KOPT-K1 (cell line): Measurements from ENCODE around the gene DCAF11.
A peak's percentile ranks its signal among the peaks of the same experiment; 100 is the strongest.

Source experiments
- H3K27ac ChIP-seq: fragments of 200-600 bp; sonication (generic); 2 replicates; pipeline ENCODE4 v1.5.1; 2016; ENCODE audit warnings: antibody characterized with exemption, mild to moderate bottlenecking, low read depth, low read length; ENCODE audit not compliant: poor library complexity, severe bottlenecking
- H3K36me3 ChIP-seq: fragments of 200-600 bp; sonication (generic); 2 replicates; pipeline ENCODE4 v1.5.1; 2017; ENCODE audit warnings: antibody characterized with exemption, mild to moderate bottlenecking, low read length, moderate library complexity; ENCODE audit not compliant: insufficient read depth
- H3K9me3 ChIP-seq: fragments of 200-600 bp; sonication (generic); 2 replicates; pipeline ENCODE4 v1.5.1; 2017; ENCODE audit warnings: antibody characterized with exemption, low read length, mild to moderate bottlenecking; ENCODE audit not compliant: insufficient read depth, poor library complexity, severe bottlenecking

Gene DCAF11

GRCh38 chr14:24117179-24117578 lies 2.6 kb downstream of the DCAF11 start:
- H3K9me3 ChIP-seq: no peaks in the 10 kb centered on the region
- no peak overlapping the region for H3K27ac ChIP-seq
- peaks cover 59% of the 10 kb centered on the region for H3K36me3 ChIP-seq

- peaks cover 81% of the 10 kb centered on the region for H3K36me3 ChIP-seq
Measured at GRCh38 chr14:24119691-24120090, 5.1 kb downstream of the DCAF11 start.

DNA sequence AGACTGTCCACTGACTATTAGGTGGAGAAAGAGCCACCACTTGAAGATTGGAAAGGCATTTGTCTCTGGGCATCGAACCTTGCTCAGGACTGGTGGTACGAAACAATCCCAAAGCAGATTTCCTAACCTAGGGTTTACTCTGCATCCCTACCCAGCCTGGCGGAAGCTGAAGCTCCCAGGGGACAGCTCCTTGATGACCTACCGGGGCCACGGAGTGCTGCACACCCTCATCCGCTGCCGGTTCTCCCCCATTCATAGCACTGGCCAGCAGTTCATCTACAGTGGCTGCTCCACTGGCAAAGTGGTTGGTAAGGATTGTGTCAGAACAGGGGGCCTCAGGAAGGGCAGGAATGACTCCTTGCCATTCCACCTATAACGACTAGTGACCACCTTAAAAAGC lies 6.6 kb downstream of the DCAF11 start:
- H3K36me3 ChIP-seq: peaks cover 79% of the 10 kb centered on the region
- no peak overlapping the region for H3K27ac ChIP-seq

More at GRCh38 chr14:24119691-24120090, 5.1 kb downstream of the DCAF11 start:
- no peaks in the 10 kb centered on the region for H3K9me3 ChIP-seq
- H3K27ac ChIP-seq: no peak overlapping the region

DNA sequence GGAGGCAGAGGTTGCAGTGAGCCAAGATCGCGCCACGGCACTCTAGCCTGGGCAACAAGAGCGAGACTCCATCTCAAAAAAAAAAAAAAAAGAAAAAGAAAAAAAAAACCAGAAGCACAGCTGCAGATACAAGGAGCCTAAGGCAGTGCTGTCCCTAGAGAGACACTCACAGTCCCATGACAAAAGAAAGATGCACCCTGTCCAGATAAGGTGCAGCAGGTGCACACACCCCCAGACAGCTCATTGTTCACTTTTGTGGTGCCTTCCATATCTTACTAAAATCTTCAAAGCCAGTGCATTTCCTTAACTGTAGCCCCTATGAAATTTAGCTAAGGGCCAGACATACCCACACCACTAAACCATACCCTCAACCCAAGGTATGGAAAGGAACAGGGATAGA lies 7.8 kb downstream of the DCAF11 start:
- H3K9me3 ChIP-seq: no peaks in the 10 kb centered on the region
- H3K36me3 ChIP-seq: peaks cover 67% of the 10 kb centered on the region
- no peak overlapping the region for H3K27ac ChIP-seq

More for the DNA sequence above, 6.6 kb downstream of the DCAF11 start:
- H3K9me3 ChIP-seq: no peaks in the 10 kb centered on the region

- Histone ChIP-seq H3K9me3 (no peaks in the 10 kb centered on the region), H3K36me3 (peaks cover 62% of the 10 kb centered on the region), H3K27ac (no peak overlapping the region)
Measured at GRCh38 chr14:24122898-24123297, 8.3 kb downstream of the DCAF11 start.

GRCh38 chr14:24123424-24124417 lies 9.1 kb downstream of the DCAF11 start:
- H3K9me3 ChIP-seq: no peaks in the 10 kb centered on the region
- H3K36me3 ChIP-seq: peaks cover 54% of the 10 kb centered on the region
- H3K27ac ChIP-seq: no peak overlapping the region

- H3K27ac ChIP-seq: no peak overlapping the region
Measured at GRCh38 chr14:24126939-24127338, 12.4 kb downstream of the DCAF11 start.

DNA sequence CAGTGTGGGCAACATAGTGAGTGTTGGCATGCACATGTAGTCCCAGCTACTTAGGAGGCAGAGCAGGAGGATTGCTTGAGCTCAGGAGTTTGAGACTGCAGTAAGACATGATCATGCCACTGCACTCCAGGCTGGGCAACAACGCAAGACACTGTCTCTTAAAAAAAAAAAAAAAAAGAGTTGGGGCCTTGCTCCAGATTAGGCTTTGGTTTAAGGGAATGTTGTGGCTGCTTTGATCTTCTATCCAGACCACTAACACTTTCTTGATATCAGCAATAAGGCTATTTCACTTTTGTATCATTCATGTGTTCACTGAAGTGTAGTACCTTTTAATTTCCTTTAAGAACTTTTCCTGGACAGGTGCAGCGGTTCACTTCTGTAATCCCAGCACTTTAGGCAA lies 13.1 kb downstream of the DCAF11 start:
- H3K36me3 ChIP-seq: peaks cover 17% of the 10 kb centered on the region
- H3K9me3 ChIP-seq: no peaks in the 10 kb centered on the region
- no peak overlapping the region for H3K27ac ChIP-seq

More at GRCh38 chr14:24126939-24127338, 12.4 kb downstream of the DCAF11 start:
- H3K9me3 ChIP-seq: no peaks in the 10 kb centered on the region
- H3K36me3 ChIP-seq: peaks cover 25% of the 10 kb centered on the region

DNA sequence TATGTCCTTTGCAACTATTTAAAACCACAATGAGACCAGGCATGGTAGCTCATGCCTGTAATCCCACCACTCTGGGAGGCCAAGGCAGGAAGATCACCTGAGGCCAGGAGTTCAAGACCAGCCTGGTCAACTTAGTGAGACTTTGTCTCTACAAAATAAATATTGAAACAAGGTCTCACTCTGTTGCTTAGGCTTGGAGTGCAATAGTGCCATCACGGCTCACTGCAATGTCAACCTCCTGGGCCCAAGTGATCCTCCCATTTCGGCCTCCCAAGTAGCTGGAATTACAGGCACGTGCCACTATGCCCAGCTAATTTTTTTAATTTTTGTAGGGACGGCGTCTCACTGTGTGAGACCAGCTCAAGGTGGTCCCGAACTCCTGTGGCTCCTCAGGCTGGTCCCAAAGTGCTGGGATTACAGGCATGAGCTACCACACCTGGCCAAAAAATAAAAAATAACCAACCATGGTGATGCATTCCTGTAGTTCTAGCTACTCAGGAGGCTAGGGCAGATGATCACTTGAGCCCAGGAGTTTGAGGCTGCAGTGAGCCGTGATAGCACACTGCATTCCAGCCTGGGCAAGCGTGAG lies 14.9 kb downstream of the DCAF11 start:
- Histone ChIP-seq H3K36me3 (no peaks in the 10 kb centered on the region), H3K9me3 (no peaks in the 10 kb centered on the region), H3K27ac (no peak overlapping the region)

DNA sequence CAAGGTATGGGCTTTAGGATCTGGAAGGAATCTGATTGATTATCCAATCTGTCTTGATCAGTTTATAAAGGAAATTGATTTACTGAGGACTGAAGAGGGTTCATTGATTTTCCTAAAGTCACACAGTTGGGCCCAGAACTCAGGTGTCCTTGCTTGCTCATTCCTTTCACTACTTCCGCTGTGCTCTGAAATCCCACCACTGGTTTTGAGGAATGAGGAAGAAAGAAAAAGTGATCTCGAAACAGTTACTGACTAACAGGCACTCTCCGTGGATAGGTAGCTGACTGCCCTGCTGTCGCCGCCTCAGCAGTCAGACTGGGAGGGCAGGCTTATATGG lies 15.8 kb downstream of the DCAF11 start, which contains the start of gene FITM1:
Gene FITM1, plus strand, starts transcription at position 280 of the 337 bp plus-strand sequence. CDS start 905 bp downstream, outside the sequence.
- H3K27ac ChIP-seq: peak within 1 kb of the TSS; percentile 19
- H3K9me3 ChIP-seq: no peaks in the 10 kb centered on the region
- no peaks in the 10 kb centered on the region for H3K36me3 ChIP-seq

- H3K9me3 ChIP-seq: no peaks in the 10 kb centered on the region
- no peaks in the 10 kb centered on the region for H3K36me3 ChIP-seq
- H3K27ac ChIP-seq: peak overlapping the region; percentile 19
Measured at GRCh38 chr14:24130717-24131548, 16.4 kb downstream of the DCAF11 start.

- H3K9me3 ChIP-seq: no peaks in the 10 kb centered on the region
- H3K36me3 ChIP-seq: no peaks in the 10 kb centered on the region
- no peak overlapping the region for H3K27ac ChIP-seq
Measured at GRCh38 chr14:24131549-24131966, 17.0 kb downstream of the DCAF11 start.

- Histone ChIP-seq H3K9me3 (no peaks in the 10 kb centered on the region), H3K27ac (peak overlapping the region; percentile 35), H3K36me3 (peaks cover 2% of the 10 kb centered on the region)
Measured at GRCh38 chr14:24132061-24132685, 17.6 kb downstream of the DCAF11 start.

- Histone ChIP-seq H3K9me3 (no peaks in the 10 kb centered on the region), H3K27ac (peak overlapping the region; percentile 35), H3K36me3 (peaks cover 10% of the 10 kb centered on the region)
Measured at GRCh38 chr14:24132976-24133375, 18.4 kb downstream of the DCAF11 start.
